Measurements from ENCODE around the gene ANGPTL2.

DNA sequence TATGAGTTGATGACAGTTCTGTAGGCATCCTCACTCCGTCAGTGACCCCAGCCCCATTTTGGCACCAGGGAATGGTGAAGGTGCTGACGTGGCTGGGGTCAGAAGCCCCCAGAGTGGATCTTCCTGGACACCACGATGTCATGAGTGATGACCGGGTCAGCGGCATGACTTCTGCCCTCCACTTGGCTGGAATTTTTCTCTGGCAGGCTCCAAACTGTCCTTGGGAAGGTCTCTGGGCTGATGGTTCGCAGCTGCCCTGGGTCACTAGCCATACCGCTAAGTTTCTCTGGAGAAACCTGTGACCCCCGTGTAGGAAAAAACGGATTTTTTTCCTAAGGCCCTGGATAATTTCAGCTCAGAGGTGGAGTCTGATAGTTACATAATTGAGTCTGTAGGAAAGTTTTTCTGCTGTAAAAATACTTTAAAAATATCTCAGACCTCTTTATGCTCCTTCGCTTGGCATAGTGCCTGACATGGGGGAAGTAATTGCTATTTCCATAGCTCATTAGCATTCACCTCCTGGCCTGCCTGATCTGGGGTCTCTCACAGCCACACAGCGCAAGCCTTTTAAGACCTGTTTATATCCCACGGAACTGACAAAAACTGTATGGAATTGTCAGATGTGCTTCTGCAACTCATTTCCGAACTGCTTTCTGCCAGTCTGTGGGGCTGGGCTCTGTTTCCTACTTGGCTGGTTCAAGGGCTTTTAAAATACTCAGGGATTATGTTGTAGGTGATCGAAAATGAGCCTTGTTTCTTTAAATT, 69.2 kb downstream of the ANGPTL2 start:
- TF ChIP-seq, protein P1, sequence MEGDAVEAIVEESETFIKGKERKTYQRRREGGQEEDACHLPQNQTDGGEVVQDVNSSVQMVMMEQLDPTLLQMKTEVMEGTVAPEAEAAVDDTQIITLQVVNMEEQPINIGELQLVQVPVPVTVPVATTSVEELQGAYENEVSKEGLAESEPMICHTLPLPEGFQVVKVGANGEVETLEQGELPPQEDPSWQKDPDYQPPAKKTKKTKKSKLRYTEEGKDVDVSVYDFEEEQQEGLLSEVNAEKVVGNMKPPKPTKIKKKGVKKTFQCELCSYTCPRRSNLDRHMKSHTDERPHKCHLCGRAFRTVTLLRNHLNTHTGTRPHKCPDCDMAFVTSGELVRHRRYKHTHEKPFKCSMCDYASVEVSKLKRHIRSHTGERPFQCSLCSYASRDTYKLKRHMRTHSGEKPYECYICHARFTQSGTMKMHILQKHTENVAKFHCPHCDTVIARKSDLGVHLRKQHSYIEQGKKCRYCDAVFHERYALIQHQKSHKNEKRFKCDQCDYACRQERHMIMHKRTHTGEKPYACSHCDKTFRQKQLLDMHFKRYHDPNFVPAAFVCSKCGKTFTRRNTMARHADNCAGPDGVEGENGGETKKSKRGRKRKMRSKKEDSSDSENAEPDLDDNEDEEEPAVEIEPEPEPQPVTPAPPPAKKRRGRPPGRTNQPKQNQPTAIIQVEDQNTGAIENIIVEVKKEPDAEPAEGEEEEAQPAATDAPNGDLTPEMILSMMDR (IDR thresholded peaks at IDR 0.05; ENCODE audit: low read depth, low read length) = no peak
- TF ChIP-seq EZH2phosphoT487 (IDR thresholded peaks at IDR 0.05; ENCODE audit: low read depth) = no peak
